HG03442 (cell line): ENCODE data around the gene DENND6A.
"Not testable (repeated sequence)": the region's sequence is repeated elsewhere in the genome, so short reads cannot be mapped to it uniquely, and the experiment has no call there.

ENCODE experiments used
- ATAC-seq: cut with Tn5 transposase; IDR thresholded peaks from one replicate; pipeline ENCODE4 v1.9.1; 2021; ENCODE audit warnings: mild to moderate bottlenecking, moderate library complexity; ENCODE audit not compliant: unreplicated experiment

DENND6A gene

DNA sequence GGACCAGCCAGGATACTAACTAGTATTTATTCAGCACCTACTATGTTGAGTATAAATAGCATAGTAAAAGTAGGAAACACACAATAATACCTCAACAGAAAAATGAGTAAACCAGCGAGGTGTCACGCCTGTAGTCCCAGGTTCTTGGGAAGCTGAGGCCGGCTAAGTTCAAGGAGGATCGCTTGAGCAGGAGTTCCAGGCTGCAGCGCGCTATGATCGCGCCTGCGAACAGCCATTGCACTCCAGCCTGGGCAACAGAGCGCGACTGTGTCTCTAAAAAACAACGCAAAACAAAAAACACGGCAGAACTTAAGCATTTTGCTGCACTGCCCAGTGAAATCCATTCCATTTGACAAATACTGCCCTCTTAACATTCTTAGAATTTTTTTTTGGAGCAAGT lies 1.3 kb upstream of the DENND6A start:
- no peak for ATAC-seq

DNA sequence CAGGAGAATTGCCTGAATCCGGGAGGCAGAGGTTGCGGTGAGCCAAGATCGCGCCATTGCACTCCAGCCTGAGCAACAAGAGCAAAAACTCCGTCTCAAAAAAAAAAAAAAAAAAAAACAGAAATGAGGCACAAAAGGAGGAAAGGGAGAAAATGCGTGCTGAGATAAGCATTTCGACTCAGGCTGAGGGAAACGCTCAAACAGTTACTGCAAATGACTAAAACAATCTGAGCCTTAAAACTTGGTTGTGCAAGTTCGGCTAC lies 813 bp downstream of the DENND6A start:
- not testable (repeated sequence) for ATAC-seq

DNA sequence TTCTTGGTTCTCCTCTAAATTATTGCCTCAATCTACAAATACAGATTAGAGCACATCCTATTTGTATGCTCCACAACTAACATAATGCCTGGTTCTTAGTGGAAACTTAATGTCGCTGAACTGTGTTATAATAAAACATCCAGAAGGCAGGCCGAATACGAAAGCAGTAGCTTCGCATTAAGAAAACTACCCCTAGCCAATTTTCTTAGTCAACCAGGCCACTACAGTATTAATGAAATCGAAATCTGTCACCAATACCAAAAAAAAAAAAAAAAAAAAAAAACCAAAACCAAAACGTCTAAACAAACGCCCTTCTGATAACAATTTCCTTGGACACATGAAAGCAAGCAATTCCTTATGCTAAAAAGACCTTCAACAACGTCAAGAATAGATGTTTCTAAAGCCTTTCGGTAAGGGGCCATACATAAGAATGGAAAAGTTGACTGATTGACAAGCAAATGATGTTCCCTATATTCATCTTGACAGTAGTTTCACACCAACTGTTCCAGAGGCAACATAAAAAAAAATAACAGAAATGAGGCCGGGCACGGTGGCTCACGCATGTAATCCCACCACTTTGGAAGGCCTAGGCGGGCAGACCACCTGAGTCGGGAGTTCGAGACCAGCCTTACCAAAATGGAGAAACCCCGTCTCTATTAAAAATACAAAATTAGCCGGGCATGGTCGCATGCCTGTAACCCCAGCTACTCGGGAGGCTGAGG lies 1.3 kb downstream of the DENND6A start:
- ATAC-seq, result no peak

DNA sequence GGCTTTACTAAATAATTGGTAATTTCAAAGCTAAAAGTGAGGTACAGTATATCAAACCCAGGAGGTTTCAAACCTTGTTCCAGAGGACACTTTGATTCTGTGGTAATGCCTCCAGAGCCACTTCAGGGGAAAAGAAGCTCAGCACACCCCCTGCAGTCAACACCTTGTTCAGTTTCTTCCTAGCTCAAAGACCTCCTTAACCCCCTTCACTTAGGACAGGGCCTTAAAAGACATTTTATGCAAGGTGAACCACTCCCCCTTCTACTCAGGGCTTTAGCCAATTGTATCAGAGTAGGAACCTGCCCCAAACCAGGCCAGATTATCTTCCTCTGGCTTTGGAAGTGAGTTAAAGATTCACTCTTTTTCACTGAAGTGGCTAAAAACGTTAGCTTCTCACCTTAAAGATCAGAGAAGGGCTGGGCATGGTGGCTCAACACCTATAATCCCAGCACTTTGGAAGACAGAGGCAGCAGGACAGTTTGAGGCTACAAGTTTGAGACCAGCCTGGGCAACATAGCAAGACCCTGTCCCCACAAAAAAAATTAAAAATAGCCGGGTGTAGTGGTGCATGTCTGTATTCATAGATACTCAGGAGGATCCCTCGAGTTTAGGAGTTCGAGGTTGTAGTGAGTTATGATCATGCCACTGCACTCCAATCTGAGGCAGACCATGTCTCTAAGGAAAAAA lies 3.4 kb downstream of the DENND6A start:
- ATAC-seq, result no peak

DNA sequence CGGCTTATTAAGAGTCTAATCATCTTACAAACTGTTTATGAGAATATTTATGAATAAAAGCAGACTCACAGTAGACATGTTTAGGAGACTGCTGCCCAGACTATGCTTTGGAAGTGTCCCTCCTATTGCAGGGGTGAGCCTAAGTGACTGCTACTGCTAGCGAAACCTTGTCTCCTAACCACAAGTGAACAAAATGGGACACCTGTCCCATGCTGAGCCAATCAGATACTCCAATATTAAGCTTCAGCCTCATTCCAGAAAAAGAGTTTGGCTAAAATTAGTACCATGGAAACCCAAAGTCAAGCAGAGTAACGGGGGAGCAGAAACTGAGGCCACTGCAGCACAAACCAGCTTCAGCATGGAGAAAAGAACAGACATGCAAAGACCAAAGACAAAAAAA lies 4.6 kb downstream of the DENND6A start:
- no peak for ATAC-seq

DNA sequence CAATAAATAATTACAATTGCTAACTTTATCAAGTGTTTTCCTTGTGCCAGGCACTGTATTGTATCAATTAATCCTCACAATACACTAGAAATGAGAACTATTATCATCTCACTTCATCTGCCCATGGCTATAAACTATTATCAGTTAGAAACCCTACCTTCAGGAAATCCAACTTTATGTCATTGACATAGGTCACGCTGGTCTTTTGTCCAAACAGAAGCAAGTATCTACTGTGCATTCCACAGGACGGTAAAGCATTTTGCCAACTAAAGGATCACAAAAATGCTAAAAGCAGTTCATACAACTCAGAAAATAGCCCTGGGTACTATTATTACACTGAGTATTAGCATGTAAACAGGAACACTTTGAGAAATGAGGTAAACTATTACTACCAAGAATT lies 9.6 kb downstream of the DENND6A start:
- no peak for ATAC-seq

DNA sequence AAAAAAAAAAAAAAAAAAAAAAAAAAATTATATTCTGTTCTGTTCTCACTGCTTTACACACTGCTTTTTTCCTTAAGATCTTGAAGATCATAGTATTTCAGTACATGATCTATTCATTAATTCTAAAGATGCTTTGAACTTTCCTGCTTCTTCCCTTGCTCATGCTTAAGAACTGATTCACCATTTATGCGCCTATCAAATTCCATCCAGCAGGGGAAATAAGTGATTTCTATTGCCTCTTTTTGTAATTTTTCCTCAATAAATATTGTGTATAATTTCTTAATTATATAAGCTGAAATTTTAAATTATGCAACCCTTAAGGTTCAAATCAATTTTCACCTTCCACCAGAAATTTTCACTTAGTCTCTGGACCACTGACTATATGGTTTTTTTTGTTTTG lies 10.6 kb downstream of the DENND6A start:
- no peak for ATAC-seq

DNA sequence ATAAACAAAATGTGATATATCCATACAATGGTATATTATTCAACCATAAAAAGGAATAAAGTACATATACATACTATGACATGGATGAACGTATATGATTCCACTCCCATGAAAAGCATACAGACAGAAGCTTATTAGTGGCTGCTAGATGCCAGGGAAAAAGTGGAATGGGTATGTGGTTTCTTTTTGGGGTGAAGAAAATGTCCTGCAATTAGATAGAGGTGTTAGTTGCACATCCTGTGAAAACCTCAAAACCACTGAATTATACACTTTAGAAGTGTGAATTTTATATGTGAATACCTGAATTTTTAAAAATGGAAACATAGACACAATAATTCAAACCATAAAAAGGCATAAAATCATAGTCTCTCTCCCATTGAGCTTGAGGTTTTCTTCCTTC lies 11.2 kb downstream of the DENND6A start:
- ATAC-seq, result no peak

DNA sequence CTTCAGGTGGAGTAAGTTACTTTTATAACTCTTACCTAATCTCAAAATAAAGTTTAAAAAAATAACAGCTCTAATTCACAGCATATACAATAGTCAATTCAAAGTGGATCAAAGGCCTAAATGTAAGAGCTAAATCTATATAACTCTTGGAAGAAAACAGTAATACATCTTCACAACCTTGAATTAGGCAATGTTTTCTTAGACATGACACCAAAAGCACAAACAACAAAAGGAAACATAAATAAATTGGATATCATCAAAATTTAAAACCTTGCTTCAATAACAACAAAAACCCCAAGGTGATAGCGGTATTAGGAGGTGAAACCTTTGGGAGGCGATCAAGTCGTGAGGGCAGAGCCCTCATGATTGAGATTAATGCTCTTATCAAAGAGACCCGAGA lies 12.8 kb downstream of the DENND6A start:
- ATAC-seq, result no peak

DNA sequence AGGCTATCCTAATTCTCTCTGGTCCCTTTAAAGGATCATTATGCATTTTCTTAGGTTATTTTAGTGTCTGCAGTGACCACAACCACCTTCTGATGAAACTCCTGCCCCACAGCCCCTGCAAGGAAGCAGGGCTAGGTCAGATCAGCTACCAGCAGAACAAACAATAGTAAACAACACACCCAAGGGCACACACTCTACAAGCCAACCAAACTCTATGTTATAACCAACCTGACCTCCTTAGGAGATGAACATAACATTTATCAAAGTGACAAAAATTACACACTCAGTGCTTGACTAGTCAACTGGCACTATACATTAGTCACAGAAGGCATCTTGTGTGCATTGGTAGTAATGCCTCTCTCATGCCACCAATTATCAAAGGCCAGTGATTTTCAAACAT lies 17.3 kb downstream of the DENND6A start:
- ATAC-seq, result no peak

DNA sequence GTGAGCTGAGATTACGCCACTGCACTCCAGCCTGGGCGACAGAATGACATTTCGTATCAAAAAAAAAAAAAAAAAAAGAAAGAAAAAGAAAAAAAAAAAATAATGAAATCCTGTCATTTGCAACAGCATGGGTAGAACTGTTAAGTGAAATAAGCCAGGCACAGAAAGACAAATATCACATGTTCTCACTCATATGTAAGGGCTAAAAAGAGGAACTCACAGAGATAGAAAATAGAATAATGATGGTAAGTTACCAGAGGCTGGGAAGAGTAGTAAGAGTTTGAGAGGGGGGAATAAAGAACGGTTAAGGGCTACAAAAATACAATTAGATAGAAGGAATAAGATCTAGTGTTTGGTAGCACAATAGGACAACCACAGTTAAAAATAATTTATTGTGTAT lies 19.7 kb downstream of the DENND6A start:
- no peak for ATAC-seq

DNA sequence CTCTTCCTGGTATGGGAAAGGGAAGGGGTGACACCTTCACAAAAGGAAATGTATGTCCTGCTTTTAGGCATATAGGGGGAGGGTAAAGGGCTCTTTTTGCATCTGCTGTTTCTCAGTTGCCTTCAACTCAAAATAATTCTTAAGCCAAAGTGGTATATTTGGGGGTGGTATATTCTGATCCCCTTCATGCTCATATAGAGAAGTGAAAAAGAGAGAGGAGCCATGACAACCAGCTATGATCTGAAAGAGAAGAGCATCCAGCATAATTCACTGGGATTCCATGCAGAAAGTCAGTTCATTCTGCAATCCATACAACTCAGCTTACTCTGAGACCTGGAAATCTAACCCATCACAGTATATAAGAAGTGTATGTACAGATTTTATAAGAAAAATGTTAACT lies 22.3 kb downstream of the DENND6A start:
- ATAC-seq, result no peak

DNA sequence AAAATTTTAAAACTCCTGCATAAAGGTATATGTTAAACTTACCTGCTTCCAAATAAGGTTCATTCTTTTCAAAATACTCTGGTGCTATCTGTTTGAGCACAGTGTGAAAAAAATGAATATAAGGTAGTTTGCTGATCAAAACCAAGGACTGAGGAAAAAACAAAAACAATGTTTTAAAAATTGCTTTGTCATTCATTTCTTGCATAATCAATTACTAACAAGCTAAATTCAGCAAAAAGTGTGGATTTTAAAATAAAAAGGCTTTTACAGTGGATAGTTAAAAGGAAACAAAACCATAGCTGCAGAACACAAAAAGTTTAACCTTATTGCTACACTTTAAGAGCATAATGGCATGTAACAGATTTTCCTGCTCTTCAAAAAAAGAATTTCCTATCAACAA lies 31.5 kb downstream of the DENND6A start:
- ATAC-seq, result no peak

DNA sequence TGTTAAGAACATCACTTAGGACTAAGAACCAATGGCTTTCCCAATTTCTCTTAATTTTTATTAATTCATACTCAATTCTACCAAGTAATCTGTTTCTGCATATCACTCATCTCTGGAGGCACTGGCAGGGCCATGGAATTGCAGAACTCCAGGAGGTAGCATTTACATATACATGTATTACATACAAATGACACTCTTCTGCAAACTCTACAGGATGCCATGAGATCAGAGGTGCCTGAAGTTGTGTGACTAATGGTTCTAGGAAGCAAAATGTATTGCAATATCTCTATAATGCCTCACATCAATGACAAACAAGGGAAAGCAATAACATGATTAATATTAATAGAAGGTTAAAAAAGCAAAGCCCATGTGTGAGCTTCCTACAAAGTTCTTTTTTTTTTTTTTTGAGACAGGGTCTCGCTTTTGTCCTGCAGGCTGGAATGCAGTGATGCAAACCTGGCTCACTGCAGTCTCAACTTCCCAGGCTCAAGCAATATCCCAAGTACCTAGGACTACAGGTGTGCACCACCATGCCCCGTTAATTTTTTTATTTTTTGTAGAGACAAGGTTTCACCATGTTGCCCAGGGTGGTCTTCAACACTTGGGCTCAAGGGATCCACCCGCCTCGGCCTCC lies 33.0 kb downstream of the DENND6A start:
- ATAC-seq, result no peak

DNA sequence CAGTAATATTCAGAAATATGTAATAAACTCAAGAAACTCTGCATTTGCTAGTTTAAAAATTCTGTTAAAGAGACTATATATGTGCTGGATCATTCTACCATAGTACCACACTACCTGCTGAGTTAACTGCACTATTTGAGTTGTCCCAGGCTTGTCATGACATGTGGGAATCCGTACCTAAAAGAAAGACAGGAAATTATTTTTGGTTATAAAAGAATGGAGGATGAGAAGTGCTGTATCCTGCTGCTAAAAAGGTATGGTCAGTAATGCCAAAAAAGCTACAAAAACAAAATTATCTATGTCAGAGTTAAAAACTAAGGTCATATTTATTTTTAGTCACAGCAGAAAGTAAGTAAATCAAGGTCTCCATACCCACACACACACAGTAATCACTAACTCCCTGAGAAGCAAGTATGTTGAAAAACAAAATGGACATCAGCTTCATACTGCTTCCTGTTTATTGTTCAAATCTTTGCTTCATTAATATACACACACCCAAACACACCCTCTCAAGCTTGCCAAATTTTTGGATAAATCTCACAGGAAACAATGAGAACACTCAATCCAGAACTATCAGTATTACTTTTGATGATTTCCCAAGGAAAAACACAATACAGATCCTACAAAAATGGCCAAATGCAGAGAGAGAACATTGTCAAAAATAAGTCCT lies 33.7 kb downstream of the DENND6A start:
- no peak for ATAC-seq

DNA sequence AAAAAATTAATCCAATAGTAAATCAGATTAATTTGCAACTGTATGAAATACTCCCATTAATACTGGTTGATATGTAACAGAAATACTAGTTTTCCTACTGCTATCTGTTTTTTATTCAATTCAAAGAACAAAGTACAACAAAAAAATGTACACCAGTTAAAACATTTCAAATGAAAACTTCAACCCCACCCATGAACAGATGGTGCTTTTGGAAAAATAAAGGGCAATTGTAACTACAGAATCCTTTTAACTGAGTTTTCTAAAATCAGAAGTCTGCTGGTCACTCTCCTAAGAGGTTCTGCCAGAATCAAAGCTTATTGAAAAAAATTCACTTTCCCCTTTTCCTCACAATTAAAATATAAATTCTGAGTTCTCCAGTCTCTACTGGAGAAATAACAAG lies 34.3 kb downstream of the DENND6A start:
- no peak for ATAC-seq

DNA sequence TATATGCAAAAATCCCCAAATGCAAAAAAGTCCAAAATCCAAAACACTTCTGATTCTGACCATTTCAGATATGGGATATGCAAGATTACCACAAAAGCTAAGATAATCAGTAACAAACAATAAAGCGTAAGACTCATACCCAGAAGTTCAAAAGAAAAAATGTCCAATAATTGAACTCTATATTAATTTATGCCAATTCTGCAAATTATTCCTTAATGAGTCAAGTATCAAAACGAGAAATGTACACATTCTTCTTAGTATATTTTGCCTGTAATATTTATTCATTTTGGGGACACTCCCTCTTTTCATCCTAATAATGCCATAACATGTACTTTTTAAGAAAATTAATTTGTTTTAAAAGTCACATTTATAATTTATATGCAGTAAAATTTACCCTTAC lies 37.1 kb downstream of the DENND6A start:
- no peak for ATAC-seq

DNA sequence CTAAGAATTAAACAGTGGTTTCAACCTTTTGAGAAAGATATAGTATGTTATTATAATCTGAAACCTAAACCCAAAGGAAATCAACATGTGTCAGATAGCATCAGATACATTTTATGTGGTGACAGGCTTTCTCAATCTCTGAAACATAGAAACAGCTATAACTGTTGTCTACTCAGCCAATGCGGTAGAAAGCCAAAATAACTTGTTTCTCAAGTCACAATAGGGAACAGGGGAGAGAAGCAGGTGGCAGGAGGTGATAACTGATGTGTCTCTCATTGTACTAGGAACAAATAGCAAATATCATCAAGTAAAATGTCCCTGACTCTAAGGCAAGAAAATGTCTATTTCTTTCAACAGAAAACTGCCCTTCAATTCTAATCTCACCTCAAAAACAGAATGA lies 38.6 kb downstream of the DENND6A start:
- ATAC-seq, result no peak

DNA sequence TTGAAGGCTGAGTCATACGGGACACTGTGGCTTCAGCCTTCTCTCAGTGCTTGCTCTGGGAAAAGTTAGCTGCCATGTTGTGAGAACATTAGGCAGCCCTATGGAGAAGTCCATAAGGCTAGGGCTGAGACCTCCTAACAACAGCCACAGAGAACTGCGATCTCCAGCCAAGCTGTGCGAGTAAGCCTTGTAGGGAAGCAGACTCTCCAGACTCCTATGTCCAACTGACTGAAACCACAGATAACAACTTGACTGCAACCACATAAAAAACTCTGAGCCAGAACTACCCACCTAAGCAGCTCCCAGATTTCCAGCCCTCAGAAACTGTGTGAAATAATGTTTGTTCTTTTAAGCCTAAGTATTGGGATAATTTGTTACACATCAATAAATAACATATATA lies 40.7 kb downstream of the DENND6A start:
- no peak for ATAC-seq

DNA sequence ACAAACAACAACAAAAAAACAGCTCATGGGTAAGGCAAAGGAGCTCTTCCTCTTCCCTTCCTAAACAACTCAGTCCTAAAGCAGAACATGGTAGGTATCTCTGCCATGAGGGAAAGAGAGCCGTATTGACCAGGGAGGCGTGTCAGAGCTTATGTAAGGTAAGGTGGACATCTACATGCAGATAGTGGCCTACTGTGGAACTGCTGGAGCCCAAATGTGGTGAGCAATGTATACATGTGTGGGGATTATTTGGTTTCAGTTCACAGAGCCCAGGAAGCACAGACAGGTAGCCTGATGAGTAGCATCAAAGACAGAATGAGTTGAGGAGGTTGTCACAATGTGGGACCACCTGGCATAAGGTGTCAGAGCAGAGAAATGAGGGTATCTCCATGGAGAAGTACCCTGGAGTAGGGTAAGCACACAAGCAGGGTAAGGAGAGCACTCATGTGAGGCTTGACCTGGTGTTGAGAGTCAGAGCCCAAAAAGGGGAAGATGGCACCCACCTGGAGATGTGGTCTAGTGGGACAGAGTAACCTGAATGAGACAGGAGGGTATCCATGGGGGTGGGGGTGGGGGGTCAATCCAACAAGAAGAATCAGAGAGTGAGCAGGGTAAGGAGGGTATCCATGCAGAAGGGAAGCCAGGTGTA lies 45.5 kb downstream of the DENND6A start:
- ATAC-seq, result no peak

DNA sequence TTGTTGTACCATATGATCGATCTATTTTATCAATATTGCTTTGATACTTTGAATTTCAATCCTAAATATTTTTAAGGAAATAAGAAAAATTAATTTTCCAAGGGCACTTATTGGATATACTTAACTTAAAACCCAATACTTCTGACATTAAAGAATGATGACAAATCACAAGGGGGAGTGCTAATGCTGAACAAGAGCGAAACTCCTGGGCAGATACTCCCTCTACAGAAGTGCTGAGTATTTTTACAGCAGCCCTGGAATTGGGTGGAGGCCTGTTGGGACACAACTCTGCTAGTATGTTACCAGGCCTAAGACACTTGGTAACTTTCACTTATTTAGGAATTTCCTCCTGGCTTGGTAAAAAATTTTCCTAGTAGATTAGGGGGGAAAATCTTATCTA lies 46.2 kb downstream of the DENND6A start:
- ATAC-seq, result no peak

DNA sequence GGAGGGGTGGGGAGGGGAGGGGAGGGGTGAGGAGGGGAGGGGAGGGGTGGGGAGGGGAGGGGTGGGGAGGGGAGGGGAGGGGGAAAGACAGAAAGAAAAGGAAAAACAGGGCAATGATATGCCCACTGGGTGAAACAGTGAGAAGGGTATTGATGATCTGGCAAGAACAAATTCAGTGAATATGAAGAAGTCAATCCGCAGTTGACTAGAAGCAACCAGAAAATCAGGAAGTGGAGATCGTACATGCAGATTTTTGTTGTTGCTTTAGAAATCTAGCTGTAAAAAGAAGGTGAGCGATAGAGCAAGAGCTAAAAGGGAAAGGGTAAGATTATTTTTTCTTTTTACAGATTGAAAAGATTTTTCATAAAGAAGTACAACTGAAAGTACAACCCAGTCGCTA lies 48.1 kb downstream of the DENND6A start:
- no peak for ATAC-seq
